ENCODE results near the gene MIEN1.

Gene MIEN1

DNA sequence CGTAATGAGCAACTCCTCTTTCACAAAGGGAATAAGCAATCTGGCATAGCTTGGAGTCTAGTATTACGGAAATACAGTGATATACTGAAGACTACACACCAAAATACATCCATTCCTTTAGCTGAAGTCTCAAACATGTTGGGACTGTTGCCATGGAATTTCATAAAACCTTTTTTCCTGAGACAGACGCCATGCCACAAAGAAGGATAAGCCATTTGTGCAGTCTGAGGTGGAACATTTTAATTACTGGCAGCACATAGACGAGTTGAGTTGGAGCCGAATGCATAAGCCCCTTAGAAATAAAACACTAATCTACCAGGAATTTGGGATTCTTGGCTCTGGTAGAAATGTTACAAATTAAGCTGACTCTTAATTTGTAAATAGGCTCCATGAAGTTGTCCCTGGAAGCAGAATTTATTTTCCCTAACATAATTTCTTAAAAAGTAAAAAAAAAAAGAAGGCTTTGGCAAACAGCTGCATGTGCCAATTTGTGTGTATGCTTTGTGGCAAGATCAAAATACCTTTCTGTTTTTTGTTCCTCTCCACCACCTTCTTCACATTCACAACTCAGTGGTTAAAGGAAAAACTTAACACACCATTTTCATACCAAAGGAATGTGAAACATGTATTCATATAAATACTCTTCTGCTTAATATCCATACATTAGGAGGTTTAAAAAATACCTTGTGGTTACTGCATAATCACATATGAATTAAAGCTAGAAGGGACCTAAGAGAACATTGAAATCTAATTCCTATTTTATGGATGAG is 32.9 kb upstream of the MIEN1 start:
- ChIA-PET CTCF (interaction anchor here (1.0 to 3.3 kb wide), 3 partner anchors 8 to 33 kb away, joined by 3 to 18 read pairs (median 6); partner anchors contain the start of gene MIEN1), POLR2A (no interaction called here)
- no peak for DNase-seq (ENCODE audit: extremely low spot score)
- TF ChIP-seq, protein P1, sequence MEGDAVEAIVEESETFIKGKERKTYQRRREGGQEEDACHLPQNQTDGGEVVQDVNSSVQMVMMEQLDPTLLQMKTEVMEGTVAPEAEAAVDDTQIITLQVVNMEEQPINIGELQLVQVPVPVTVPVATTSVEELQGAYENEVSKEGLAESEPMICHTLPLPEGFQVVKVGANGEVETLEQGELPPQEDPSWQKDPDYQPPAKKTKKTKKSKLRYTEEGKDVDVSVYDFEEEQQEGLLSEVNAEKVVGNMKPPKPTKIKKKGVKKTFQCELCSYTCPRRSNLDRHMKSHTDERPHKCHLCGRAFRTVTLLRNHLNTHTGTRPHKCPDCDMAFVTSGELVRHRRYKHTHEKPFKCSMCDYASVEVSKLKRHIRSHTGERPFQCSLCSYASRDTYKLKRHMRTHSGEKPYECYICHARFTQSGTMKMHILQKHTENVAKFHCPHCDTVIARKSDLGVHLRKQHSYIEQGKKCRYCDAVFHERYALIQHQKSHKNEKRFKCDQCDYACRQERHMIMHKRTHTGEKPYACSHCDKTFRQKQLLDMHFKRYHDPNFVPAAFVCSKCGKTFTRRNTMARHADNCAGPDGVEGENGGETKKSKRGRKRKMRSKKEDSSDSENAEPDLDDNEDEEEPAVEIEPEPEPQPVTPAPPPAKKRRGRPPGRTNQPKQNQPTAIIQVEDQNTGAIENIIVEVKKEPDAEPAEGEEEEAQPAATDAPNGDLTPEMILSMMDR (IDR thresholded peaks at IDR 0.05; ENCODE audit: control extremely low read depth, extremely low read depth, low read depth, missing control alignments): no peak

GRCh38 chr17:39761861-39762496 is 31.6 kb upstream of the MIEN1 start:
- ChIA-PET POLR2A (no interaction called here), CTCF (interaction anchor here (1.0 to 2.3 kb wide), 2 partner anchors 20 to 32 kb away, joined by 3 to 6 read pairs; partner anchors contain the start of gene MIEN1)
- no peak for DNase-seq (ENCODE audit: extremely low spot score)
- TF ChIP-seq, protein P1 (IDR thresholded peaks at IDR 0.05; ENCODE audit: control extremely low read depth, extremely low read depth, low read depth, missing control alignments): no peak

- DNase-seq (ENCODE audit: extremely low spot score): no peak
- TF ChIP-seq, protein P1 (IDR thresholded peaks at IDR 0.05; ENCODE audit: control extremely low read depth, extremely low read depth, low read depth, missing control alignments): no peak
- ChIA-PET CTCF (interaction anchor here (1.5 to 2.8 kb wide), 4 partner anchors 8 to 137 kb away, joined by 3 to 14 read pairs (median 8); partner anchors contain the start of gene MIEN1), POLR2A (interaction anchor here (0.6 to 0.8 kb wide), 3 partner anchors 18 to 29 kb away, joined by 3 to 5 read pairs (median 4); partner anchors contain the start of gene MIEN1)
Measured at GRCh38 chr17:39759204-39759603, 28.9 kb upstream of the MIEN1 start.

GRCh38 chr17:39757931-39758873 is 27.9 kb upstream of the MIEN1 start:
- POLR2A ChIA-PET: interaction anchor here (0.7 kb wide), 1 partner anchor 19 kb away, joined by 3 read pairs; no protein-coding TSS in a partner anchor

GRCh38 chr17:39757176-39757662 is 26.9 kb upstream of the MIEN1 start:
- CTCF ChIA-PET: interaction anchor here (1.3 to 8.2 kb wide), 7 partner anchors 12 to 224 kb away, joined by 3 to 93 read pairs (median 4); partner anchors contain the start of genes MIEN1 and PSMD3
- TF ChIP-seq, protein P1 (IDR thresholded peaks at IDR 0.05; ENCODE audit: control extremely low read depth, extremely low read depth, low read depth, missing control alignments): no peak
- POLR2A ChIA-PET: interaction anchor here (1.3 kb wide), 1 partner anchor 38 kb away, joined by 3 read pairs; no protein-coding TSS in a partner anchor
- DNase-seq (ENCODE audit: extremely low spot score): no peak

More at GRCh38 chr17:39757931-39758873, 27.9 kb upstream of the MIEN1 start:
- TF ChIP-seq, protein P1 (IDR thresholded peaks at IDR 0.05; ENCODE audit: control extremely low read depth, extremely low read depth, low read depth, missing control alignments): no peak
- peak; percentile 52 for DNase-seq (ENCODE audit: extremely low spot score)
- CTCF ChIA-PET: interaction anchor here (1.1 to 2.8 kb wide), 7 partner anchors 9 to 223 kb away, joined by 3 to 14 read pairs (median 4); partner anchors contain the start of genes IKZF3, MIEN1 and PSMD3

All from GM10248 (cell line).